Loucy (cell line): ENCODE results near the gene ALKBH5.

Source experiments
- CTCF ChIP-seq: fragments of 200-600 bp; sonication (generic); conservative IDR thresholded peaks from 2 replicates; pipeline ENCODE4 v1.5.1; 2014; ENCODE audit warnings: mild to moderate bottlenecking, antibody characterized with exemption, low read length
- EZH2phosphoT487 ChIP-seq: fragments of 200-600 bp; IDR thresholded peaks from 2 replicates; pipeline ENCODE4 v1.6.1; 2018; ENCODE audit warnings: antibody characterized with exemption, mild to moderate bottlenecking, moderate library complexity, borderline replicate concordance

GRCh38 chr17:18257982-18258355 is 74.3 kb downstream of the ALKBH5 start:
- no peak for TF ChIP-seq CTCF
- no peak for TF ChIP-seq EZH2phosphoT487
